Measurements from ENCODE around the gene HOXB13.

The HOXB13 gene

GRCh38 chr17:48711128-48711527, 17.4 kb downstream of the HOXB13 start:
- DNase-seq (ENCODE audit: low read depth in 1 of 2, low spot score in 1 of 2): no peak

- no peak for DNase-seq (ENCODE audit: low read depth in 1 of 2, low spot score in 1 of 2)
Measured at GRCh38 chr17:48704361-48705248, 23.9 kb downstream of the HOXB13 start.

GRCh38 chr17:48701864-48702532, 26.6 kb downstream of the HOXB13 start:
- no peak for DNase-seq (ENCODE audit: low read depth in 1 of 2, low spot score in 1 of 2)

- DNase-seq (ENCODE audit: low read depth in 1 of 2, low spot score in 1 of 2): no peak
Measured at GRCh38 chr17:48693178-48693577, 35.4 kb downstream of the HOXB13 start.

GRCh38 chr17:48692049-48692448, 36.5 kb downstream of the HOXB13 start:
- DNase-seq (ENCODE audit: low read depth in 1 of 2, low spot score in 1 of 2): no peak

- DNase-seq (ENCODE audit: low read depth in 1 of 2, low spot score in 1 of 2): no peak
Measured at GRCh38 chr17:48690655-48691054, 37.9 kb downstream of the HOXB13 start.

GRCh38 chr17:48681609-48682008, 46.9 kb downstream of the HOXB13 start:
- DNase-seq (ENCODE audit: low read depth in 1 of 2, low spot score in 1 of 2): no peak

GRCh38 chr17:48679385-48680096, 49.0 kb downstream of the HOXB13 start:
- no peak for DNase-seq (ENCODE audit: low read depth in 1 of 2, low spot score in 1 of 2)

- DNase-seq (ENCODE audit: low read depth in 1 of 2, low spot score in 1 of 2): peak; percentile 34 to 67
Measured at GRCh38 chr17:48678141-48678971, 50.2 kb downstream of the HOXB13 start.

GRCh38 chr17:48676963-48677558, 51.5 kb downstream of the HOXB13 start:
- no peak for DNase-seq (ENCODE audit: low read depth in 1 of 2, low spot score in 1 of 2)

Measured in stimulated activated CD4-positive, alpha-beta T cell treated with anti-CD3 and anti-CD28 coated beads, Interleukin-15, amount 100 ng/mL, for 1 hour (primary cell).